GM21526 (cell line): ENCODE data around the gene MVD.

Experiments used
- ATAC-seq: cut with Tn5 transposase; IDR thresholded peaks from one replicate; pipeline ENCODE4 v1.9.1; 2021; ENCODE audit warnings: moderate library complexity; ENCODE audit not compliant: unreplicated experiment, low FRiP score

MVD gene

DNA sequence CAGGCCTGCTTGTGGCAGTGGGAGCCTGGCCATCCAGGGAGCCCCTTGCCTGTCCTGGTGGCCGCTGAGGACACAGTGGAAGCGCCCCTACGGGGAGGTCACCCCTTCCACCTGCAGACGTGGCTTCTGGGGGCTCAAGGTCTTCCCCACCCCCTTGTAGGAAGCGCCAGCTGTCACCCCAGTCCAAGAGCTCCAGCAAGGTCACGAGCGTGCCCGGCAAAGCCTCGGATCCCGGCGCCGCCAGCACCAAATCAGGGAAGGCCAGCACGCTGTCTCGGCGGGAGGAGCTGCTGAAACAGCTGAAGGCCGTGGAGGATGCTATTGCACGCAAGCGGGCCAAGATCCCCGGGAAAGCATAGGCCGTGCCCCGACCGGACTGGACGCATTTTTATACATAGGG lies 31.9 kb downstream of the MVD start:
- no peak for ATAC-seq

DNA sequence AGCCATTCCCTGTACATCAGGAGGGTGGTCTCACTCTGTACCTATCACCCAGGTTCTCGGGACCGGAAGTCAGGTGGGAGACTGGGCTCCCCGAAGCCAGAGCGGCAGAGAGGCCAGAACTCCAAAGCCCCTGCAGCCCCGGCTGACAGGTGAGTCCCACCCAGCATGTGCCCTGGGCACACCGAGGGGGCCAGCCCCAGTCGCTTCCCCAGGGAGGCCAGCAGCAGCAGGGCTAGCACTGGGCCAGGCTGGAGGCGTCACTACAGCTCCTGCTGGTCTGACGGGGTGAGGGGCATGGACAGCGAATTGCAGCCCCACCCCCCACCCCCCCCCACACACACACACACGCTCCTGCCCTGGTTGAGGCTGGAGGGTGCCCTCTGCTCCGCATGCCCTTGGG lies 32.5 kb downstream of the MVD start:
- no peak for ATAC-seq

DNA sequence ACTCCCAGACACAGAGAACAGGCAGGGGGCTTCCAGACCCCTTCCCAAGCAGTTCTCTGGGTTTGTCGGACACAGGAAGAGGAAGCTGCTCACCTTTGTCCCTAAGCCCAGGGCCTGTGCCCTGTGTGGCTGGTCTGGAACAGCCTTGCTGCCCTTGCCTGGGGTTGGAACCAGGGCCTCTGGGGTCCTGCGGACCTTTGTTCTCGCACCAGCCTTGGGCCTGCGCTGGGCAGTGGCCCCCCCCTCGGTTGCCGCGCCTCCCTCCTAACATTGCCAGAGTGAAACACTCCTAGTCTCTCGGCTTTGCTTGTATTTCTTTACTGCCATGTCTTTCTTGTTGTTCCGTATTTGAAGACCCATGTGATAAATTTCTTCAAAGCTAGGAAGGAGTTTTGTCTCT lies 33.1 kb downstream of the MVD start:
- no peak for ATAC-seq

DNA sequence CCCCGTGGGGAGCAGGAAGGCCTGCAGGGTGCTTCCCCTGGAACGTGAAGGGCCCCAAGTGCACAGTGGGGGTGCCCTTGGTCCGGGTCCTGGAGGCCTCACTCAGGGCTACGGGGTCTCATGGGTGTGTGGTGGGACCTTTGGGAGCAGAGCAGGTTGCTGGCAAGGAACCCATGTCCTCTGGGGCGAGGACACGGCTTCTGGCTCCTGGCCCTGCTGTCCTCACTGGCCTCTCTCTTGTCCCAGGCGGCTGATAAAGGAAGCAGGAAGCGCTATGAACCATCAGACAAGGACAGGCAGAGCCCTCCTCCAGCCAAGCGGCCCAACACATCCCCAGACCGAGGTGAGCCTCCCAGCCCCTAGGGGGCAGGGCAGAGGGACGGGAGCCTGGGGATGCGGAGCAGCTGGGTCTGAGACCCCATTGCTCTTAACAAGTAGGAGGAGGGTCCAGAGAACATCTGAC lies 34.3 kb downstream of the MVD start:
- no peak for ATAC-seq

DNA sequence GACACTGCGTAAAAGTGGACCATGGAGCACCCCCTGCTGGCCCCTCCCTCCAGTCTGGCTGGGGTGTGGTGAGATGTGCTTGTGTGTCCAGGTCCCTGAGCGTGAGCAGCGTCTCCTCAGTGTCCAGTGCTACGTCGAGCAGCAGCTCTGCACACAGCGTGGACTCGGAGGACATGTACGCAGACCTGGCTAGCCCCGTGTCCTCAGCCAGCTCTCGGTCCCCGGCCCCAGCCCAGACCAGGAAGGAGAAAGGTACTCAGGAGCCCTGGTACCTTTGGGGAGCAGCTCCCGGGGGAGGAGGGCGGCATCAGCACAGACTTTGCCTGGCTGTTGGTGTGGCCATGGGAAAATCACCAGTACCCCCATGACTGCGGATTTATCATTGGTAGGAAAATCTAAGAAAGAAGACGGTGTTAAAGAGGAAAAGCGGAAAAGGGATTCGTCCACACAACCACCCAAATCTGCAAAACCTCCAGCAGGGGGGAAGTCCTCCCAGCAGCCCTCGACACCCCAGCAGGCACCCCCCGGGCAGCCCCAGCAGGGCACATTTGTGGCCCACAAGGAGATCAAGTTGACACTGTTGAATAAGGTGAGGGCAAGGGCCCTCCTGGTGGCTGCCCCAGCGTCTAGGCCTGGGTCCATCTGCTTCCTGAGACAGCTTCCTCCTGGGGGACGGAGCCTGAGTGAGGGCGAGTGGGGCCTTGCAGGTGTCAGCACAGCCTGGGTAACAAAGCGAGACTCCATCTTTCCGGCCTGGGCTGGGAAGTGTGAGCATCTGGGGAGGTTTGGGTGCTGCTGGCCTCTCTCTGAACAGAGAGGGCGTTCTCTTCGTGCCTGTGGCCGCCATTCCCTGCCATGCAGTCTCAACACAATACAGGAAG lies 35.1 kb downstream of the MVD start:
- no peak for ATAC-seq

DNA sequence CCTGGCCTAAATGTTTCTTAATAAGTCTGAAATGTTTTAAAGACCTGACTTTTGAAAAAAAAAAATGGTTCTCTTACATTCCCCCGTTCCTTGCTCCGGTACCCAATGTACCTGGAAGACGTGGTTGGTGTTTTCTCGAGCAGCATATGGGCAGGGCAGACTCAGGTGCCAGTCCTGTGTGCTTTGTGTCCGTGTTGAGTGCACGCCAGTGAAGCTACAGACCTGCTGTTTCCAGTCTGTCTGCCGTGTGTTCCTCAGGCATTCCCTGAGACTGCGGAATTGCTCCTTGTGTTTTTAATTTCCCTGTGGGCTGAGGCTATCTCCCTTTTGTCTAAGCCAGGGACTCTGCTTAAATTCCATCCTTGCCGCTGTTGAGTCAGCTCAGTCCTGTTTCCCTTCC lies 36.2 kb downstream of the MVD start:
- ATAC-seq = no peak

DNA sequence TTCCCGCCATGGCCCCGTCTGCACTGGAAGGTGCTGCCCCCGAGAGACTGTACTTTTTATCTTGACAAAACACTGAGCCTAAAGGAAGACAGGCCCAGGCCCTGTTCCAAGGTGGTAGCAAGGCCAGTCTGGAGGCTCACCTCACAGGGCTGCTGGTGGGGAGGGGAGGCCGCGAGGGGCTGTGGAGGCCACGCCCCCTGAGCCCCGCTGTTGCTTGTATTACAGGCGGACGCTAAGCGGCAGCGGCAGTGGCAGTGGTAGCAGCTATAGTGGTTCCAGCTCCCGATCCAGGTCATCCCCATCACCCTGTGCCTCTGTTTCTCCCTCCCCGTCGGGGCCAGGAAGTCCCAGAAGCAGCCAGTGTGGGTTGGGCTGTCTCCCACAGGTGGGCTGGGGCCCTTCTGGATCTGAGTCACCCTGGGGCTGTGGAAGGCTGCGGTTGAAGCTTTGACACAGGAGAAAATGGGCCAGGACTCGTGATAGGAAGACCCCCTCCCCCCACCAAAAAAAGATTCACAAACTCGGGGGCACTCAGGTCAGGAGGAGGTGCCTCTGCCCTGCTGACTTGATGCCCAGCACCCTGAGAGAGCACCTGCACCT lies 37.8 kb downstream of the MVD start:
- no peak for ATAC-seq

DNA sequence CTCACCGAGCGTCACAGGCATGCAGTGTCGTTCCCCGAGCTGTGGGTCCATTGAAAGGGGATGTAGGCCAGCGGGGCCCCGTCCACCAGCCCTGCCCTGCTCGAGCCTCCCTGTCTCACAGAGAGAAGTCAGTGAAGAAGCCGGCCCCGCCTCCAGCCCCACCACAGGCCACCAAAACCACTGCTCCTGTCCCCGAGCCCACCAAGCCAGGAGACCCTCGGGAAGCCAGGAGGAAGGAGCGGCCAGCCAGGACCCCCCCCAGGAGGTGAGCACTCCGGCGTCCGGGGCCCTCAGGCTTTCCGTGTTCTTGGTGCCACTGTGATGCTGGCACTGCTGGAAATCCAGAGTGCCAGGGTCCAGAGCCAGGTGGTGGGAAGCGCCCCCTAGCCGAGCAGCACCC lies 38.4 kb downstream of the MVD start:
- no peak for ATAC-seq

DNA sequence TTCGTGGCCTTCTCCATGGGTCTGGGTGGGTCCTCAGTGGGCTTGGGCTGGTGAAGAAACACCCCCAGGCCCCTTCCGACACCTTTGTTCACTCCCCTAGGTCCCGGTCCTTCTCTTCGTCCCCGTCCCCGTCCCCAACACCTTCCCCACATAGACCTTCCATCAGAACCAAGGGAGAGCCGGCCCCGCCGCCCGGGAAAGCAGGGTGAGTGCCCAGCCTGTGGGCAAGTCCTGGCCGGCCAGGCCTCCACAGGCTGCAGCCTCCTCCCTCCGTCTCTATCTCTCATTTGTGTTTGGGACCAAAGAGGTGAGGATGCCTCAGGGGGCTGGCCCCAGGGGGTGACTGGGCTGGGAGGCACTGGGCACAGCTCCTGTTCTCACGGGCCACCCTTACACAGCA lies 39.0 kb downstream of the MVD start:
- ATAC-seq = no peak

DNA sequence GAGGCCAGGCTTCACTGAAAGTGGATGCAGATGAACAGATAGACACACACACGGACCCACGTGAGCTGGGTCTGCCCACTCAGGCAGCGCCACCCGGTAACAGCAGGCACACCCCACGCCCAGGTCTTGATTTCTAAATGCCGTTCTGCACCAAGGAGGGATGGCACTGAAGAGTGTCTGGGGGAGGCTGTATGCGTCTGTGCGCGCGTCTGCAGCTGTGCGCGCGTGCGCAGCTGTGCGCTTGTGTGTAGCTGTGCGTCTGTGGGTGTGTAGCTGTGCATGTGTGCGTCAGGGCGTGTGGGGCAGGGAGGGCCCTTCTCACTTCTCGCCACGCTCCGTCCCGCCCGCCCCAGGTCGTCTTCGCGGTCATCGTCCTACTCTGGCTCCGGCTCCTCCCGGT lies 40.0 kb downstream of the MVD start:
- no peak for ATAC-seq

DNA sequence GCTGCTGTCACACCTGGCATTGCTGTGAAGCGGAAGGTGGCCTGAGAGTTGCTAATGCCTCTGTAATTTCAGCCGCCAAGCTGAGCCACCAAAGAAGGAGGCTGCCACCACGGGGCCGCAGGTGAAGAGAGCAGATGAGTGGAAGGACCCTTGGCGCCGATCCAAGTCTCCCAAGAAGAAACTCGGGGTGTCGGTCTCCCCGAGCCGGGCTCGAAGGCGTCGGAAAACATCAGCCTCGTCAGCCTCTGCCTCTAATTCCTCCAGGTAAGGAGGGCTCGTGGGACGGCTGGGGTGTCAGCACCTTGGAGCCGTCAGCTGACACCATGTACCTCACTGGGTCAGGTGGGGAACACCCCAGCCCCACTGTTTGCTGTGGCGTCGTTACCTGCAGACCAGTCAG lies 40.8 kb downstream of the MVD start:
- no peak for ATAC-seq

DNA sequence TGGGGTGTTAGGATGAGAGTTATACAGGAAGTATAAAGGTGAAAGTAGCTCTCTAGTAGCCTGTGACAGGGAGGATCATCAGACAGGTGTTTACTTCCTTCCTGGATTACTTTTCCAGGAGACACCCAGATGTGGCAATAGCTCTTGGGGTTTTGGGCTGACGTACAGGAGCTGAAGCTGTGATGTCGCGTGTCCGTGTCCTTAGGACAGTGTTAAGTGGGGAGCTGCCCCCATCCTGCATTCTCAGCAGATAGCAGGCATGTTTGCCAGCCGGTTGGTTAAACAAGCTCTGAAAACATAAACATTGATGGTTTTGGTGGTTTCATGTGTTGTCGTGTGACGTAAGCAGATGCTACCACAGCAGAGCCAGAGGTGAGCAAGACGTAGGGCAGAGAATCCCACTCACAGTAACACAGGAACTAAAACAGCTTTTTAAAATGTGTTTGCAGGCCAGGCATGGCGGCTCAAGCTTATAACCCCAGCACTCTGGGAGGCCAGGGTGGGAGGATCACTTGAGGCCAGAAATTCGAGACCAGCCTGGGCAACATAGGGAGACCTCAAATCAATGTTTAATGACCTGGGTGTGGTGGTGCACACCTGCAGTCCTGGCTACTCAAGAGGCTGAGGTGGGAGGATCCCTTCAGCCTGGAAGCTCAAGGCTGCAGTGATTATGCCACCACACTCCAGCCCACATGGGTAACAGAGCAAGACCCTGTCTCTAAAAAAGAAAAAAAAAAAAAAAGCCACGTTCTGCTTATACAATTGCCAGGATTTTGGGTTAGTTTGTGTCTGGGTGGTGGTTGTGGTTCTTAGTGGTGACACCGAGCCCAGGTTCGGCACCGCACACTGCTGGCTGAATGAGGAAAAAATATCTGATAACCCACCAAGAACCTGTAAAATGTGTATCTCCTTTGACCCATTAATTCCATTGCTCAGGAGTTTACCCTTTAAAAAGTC lies 42.8 kb downstream of the MVD start:
- ATAC-seq = no peak

DNA sequence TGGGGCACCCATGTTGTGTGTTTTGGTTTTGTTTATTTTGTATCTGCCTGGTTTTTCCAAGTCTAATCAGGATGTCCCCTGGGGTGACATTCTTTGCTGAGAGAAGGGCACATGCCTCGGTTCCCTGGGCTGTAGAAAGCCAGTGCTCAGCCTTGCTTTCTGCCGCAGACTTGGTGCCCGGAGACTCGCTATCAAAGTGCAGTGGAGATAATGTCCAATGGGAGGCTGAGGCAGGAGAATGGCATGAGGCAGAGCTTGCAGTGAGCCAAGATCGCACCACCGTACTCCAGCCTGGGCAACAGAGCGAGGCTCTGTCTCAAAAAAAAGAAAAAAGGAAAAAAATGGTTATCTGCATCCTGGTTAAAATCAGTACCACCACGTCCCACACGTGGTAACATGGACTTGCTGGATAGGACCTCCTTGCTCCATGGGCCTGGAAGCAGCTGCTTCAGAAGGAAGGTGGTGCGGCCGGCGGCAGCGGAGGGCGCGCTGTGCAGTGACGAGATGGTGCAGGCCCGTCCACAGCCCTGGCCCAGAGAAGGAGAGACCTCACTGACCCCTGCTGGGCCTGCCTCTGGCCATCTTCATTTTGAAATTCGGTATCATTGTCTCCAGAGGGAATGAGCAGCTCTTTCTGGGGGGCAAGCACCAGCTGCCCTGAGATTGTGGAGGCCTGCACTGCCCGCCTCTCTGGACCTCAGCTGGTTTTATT lies 43.8 kb downstream of the MVD start:
- no peak for ATAC-seq

DNA sequence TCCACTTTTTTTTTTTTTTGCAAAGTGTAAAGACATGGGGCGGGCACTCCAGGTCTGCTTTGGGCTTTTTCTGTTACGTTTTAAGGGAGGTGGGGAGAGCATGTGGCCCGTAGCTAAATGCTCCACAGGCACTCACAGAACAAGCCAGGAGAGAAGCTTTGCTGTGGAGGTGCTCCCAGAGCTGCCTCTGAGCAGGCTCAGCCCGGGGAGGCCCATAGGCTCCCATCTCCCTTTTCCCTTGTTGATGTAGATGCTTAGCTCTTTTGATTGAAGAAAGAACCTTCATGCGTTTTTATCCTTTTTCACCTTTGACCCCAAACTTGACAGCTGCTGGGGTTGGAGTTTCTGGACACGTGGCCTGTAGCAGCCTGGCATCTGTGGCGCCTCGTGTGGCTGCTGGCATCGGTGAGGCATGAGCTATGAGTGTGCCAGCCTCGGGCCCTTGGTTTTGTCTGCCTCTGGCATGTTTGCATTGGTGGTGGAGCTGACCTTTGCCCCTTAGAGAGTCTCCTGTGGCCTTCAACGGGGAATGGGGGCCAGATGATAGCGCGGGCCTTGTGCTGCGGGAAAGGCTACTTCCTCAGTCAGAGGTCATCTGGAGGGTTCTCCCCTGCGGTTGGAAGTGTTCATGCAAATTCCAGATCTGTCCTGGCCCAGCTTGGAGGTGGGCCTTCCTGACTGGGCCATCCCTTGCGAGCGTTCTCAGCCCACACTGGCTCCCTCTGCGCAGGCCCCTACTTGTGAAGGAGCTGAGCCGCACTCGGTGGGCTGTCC lies 44.5 kb downstream of the MVD start:
- no peak for ATAC-seq

DNA sequence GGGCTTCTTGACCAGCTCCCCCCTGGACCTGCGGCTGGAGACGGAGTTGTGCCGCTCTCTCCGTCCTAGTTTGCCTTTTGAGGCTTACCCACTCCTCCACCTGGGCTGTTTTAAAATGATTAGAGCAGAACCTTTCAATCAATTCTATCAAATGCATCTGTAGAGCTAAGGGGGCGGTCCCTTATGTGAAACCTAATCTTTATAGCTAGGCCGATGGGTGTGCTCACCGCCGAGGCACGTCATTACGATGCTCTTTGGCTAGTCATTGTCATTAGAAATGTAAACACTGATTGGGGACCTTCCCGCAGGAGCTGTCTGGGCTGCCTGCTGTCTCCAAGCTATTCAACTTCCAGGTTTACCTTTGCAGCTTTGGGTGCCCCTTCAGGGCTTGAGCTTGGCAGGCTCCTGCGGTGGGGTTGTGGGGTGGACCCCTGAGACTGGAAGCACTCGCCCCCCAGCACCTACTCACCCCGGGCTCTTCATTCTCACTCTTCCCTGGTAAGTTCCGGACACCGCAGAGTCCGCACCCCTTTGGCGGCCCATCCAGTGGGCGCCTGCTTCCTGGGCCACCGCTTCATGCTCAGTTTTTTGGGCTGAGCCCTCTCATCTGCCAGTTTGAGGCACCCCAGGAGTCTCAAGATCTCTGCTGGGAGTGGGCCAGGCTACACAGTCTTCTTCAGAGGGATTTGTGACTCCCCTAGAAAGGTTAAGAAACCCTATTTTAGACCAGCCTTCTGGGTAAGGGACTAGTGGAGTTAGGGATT lies 45.4 kb downstream of the MVD start:
- ATAC-seq = no peak

DNA sequence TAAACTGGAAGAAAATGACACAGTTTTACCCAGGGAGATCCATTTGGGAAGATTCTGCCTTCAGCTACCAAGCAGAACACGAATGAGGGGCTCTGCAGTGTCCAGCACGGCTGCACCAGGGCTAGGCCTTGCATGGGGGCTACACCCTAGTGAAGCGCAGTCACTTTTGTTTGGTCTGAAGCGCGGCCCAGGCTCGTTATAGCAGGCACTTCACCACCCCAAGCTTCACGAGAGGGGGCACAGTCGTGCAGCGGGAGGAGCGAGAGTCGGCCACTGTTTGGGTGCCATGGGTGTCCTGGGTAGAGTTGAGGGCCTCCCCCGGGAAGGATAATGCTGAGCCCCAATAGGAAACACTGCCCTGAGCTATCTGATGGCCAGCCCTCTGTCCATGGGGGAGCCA lies 46.2 kb downstream of the MVD start:
- no peak for ATAC-seq

DNA sequence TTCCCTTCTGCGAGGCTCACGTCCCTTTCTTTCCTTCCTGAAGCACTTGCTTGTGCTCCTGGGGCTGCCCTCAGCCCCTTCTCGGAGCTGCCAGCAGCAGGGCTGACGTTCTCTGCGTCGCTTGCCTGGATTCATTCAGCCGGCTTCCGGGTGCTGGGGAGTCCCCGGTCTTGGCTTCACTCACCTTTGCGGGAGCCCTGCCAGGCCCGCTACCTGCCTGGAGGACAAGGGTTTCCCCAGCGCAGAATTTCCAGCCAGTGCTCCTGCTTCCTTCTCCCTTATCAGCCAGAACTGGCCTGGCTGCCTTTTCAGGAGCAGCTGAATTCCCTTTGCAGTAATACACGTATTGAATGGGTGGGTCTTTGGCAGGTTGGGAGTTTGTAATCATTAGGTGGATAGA lies 46.6 kb downstream of the MVD start:
- ATAC-seq = no peak

DNA sequence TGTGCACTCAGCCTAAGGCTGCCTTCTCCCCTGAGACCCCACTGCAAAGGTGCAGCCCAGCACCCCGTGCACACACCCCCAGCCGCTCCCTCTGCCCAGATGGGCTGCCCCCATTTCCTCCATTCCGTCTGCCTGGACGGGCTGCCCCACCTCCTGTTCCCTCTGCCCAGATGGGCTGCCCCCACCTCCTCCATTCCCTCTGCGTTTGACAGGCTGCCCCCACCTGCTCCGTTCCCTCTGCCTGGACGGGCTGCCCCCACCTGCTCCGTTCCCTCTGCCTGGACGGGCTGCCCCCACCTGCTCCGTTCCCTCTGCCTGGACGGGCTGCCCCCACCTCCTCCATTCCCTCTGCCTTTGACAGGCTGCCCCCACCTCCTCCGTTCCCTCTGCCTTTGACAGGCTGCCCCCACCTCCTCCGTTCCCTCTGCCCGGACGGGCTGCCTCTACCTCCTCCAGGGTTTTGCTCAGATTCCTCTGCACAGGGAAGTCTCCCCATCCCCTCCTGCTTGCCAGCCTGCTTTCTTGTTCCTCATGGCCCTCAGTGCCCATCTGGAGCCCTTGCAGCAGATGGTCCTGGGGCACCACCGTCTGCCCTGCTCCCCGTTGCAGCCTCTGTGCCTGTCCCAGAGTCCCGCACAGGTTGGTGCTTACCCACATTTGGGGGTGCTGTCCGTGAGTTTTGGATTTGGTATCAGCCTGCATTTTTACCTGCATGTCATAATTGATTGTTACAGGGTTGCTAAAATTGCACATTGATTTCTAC lies 47.9 kb downstream of the MVD start:
- no peak for ATAC-seq
